Common myeloid progenitor, CD34-positive (primary cell): ENCODE data around the gene ATAD3A.

ENCODE experiments used
- CTCF ChIA-PET: fragments of 350-600 bp; sonication (Branson Sonifier 250); formaldehyde crosslinking; loops from one replicate; lab custom pipeline; 2021; ENCODE audit warnings: antibody characterized with exemption; lab: Charles Lee
- POLR2A ChIA-PET: fragments of 350-600 bp; sonication (Branson Sonifier 250); formaldehyde crosslinking; loops from one replicate; lab custom pipeline; 2021; ENCODE audit warnings: antibody characterized with exemption; lab: Charles Lee
- DNase-seq, 3 donors: peaks; one replicate each; pipeline versions ENCODE4 v3.0.0 to v3.0.0-alpha.2; 2013
- H3K27ac ChIP-seq, 2 experiments: 1 replicate in 1 of 2; 2 replicates in 1 of 2; pipeline ENCODE4 v1.7.0; 2013; ENCODE audit warnings: inconsistent platforms in 2 of 2, low read length in 2 of 2, mild to moderate bottlenecking in 2 of 2, low read depth in 1 of 2, moderate library complexity in 1 of 2; ENCODE audit not compliant: severe bottlenecking in 2 of 2, insufficient read depth in 1 of 2, poor library complexity in 1 of 2
- H3K27me3 ChIP-seq, 5 experiments: replicated peaks in 2 of 5; 1 replicate in 3 of 5; 2 replicates in 2 of 5; pipeline versions ENCODE4 v1.6.1 to v1.7.0; 2013; ENCODE audit warnings: low read length in 4 of 5, mild to moderate bottlenecking in 2 of 5, moderate library complexity in 2 of 5, inconsistent platforms in 1 of 5; ENCODE audit not compliant: insufficient read depth in 5 of 5, control insufficient read depth in 4 of 5
- H3K36me3 ChIP-seq, 4 experiments: 1 replicate in 2 of 4; 2 replicates in 2 of 4; pipeline versions ENCODE4 v1.6.1 to v1.7.0; 2013; ENCODE audit warnings: low read length in 3 of 4, control low read depth in 1 of 4, mild to moderate bottlenecking in 1 of 4; ENCODE audit not compliant: control insufficient read depth in 4 of 4, insufficient read depth in 4 of 4
- H3K4me1 ChIP-seq, 4 experiments: 1 replicate in 3 of 4; 2 replicates in 1 of 4; pipeline versions ENCODE4 v1.6.1 to v1.7.1; 2013; ENCODE audit warnings: low read length in 3 of 4, mild to moderate bottlenecking in 3 of 4, control low read depth in 1 of 4, inconsistent platforms in 1 of 4, moderate library complexity in 1 of 4; ENCODE audit not compliant: control insufficient read depth in 4 of 4, insufficient read depth in 4 of 4; ENCODE audit errors: control extremely low read depth in 1 of 4
- H3K4me3 ChIP-seq, 7 experiments: 1 replicate in 4 of 7; 2 replicates in 3 of 7; pipeline versions ENCODE4 v1.5.1 to v1.7.0; 2013; ENCODE audit warnings: mild to moderate bottlenecking in 7 of 7, low read length in 6 of 7, moderate library complexity in 6 of 7, inconsistent platforms in 2 of 7, low read depth in 2 of 7, control low read depth in 1 of 7; ENCODE audit not compliant: insufficient read depth in 4 of 7, control insufficient read depth in 1 of 7; ENCODE audit errors: extremely low read depth in 1 of 7
- H3K9me3 ChIP-seq, 5 experiments: 1 replicate in 4 of 5; 2 replicates in 1 of 5; pipeline versions ENCODE4 v1.6.1 to v1.7.1; 2013; ENCODE audit warnings: low read length in 4 of 5, mild to moderate bottlenecking in 2 of 5, inconsistent platforms in 1 of 5, low read depth in 1 of 5, moderate library complexity in 1 of 5; ENCODE audit not compliant: control insufficient read depth in 4 of 5, insufficient read depth in 2 of 5; ENCODE audit errors: control extremely low read depth in 1 of 5
- WGBS: methylation state at CpG from one replicate; pipeline ENCODE4 v1.1.5; 2013; ENCODE audit not compliant: insufficient coverage; 5-methylcytosine and 5-hydroxymethylcytosine counted together

ATAD3A gene

GRCh38 chr1:1583347-1584010 lies 71.5 kb downstream of the ATAD3A start:
- peaks cover 2 to 35% (median 14%) of the 10 kb centered on the region in 5 experiments for H3K27me3 ChIP-seq
- no peak overlapping the region for H3K4me3 ChIP-seq
- ChIA-PET POLR2A (interaction anchor here (0.6 kb wide), 1 partner anchor 74 kb away, joined by 3 read pairs; no protein-coding TSS in a partner anchor), CTCF (no interaction called here)
- no peak overlapping the region for H3K27ac ChIP-seq
- no peaks in the 10 kb centered on the region for H3K36me3 ChIP-seq
- no peaks in the 10 kb centered on the region for H3K4me1 ChIP-seq
- no peaks in the 10 kb centered on the region for H3K9me3 ChIP-seq
- WGBS = 88% methylated on average over 20 of the region's 23 CpGs
- DNase-seq = no peak
